Fibroblast of lung (primary cell): ENCODE data around the gene CCDC80.

Experiments used
- CTCF ChIP-seq, 2 donors: IDR thresholded peaks in 1 of 2; conservative IDR thresholded peaks in 1 of 2; 1 replicate in 1 of 2; 2 replicates in 1 of 2; pipeline ENCODE4 v1.5.1; 2011 to 2012; ENCODE audit warnings: low read length in 2 of 2, control low read depth in 1 of 2, inconsistent platforms in 1 of 2, low read depth in 1 of 2, mild to moderate bottlenecking in 1 of 2
- EZH2 ChIP-seq: IDR thresholded peaks from 2 replicates; pipeline ENCODE4 v1.5.1; 2012; ENCODE audit warnings: low read length, control low read depth, mild to moderate bottlenecking; ENCODE audit errors: missing control alignments

- TF ChIP-seq CTCF (conservative IDR thresholded peaks at IDR 0.05 in 1 of 2, IDR thresholded peaks at IDR 0.05 in 1 of 2; ENCODE audit: low read depth in 1 of 2, low read length in 2 of 2) (no peak), EZH2 (no peak)
These were observed 9.5 kb upstream of the CCDC80 start for GRCh38 chr3:112650482-112650881.
